Measurements from ENCODE around the gene PRSS12.
"Not testable (repeated sequence)": the region's sequence is repeated elsewhere in the genome, so short reads cannot be mapped to it uniquely, and the experiment has no call there.

PRSS12 gene

GRCh38 chr4:118352843-118353533 is at the start of gene PRSS12:
Gene PRSS12, minus strand, starts transcription at chr4:118353003. Its CDS starts 283 bp downstream, at chr4:118352720.
- no peak for DNase-seq

- no peak for DNase-seq
Measured at GRCh38 chr4:118400356-118400755, 47.6 kb upstream of the PRSS12 start.

- not testable (repeated sequence) for DNase-seq
Measured at GRCh38 chr4:118399883-118400282, 47.1 kb upstream of the PRSS12 start.

GRCh38 chr4:118398226-118399090 is 45.7 kb upstream of the PRSS12 start:
- no peak for DNase-seq

GRCh38 chr4:118397623-118397979 is 44.8 kb upstream of the PRSS12 start:
- no peak for DNase-seq

GRCh38 chr4:118396881-118397622 is 44.2 kb upstream of the PRSS12 start:
- DNase-seq, result no peak

GRCh38 chr4:118395057-118395644 is 42.3 kb upstream of the PRSS12 start:
- DNase-seq, result no peak

- not testable (repeated sequence) for DNase-seq
Measured at GRCh38 chr4:118392509-118392908, 39.7 kb upstream of the PRSS12 start.

- DNase-seq, result no peak
Measured at GRCh38 chr4:118390121-118390520, 37.3 kb upstream of the PRSS12 start.

- no peak for DNase-seq
Measured at GRCh38 chr4:118389721-118390120, 36.9 kb upstream of the PRSS12 start.

- no peak for DNase-seq
Measured at GRCh38 chr4:118388606-118389005, 35.8 kb upstream of the PRSS12 start.

- DNase-seq, result no peak
Measured at GRCh38 chr4:118381902-118382301, 29.1 kb upstream of the PRSS12 start.

- no peak for DNase-seq
Measured at GRCh38 chr4:118373614-118374255, 20.9 kb upstream of the PRSS12 start.

- DNase-seq, result no peak
Measured at GRCh38 chr4:118372251-118372650, 19.4 kb upstream of the PRSS12 start.

- DNase-seq, result no peak
Measured at GRCh38 chr4:118369231-118369630, 16.4 kb upstream of the PRSS12 start.

GRCh38 chr4:118367872-118368271 is 15.1 kb upstream of the PRSS12 start:
- no peak for DNase-seq

GRCh38 chr4:118367361-118367760 is 14.6 kb upstream of the PRSS12 start:
- DNase-seq, result no peak

GRCh38 chr4:118363166-118363565 is 10.4 kb upstream of the PRSS12 start:
- DNase-seq, result no peak

GRCh38 chr4:118361192-118361591 is 8.4 kb upstream of the PRSS12 start:
- DNase-seq, result no peak

- no peak for DNase-seq
Measured at GRCh38 chr4:118360106-118360505, 7.3 kb upstream of the PRSS12 start.

- DNase-seq, result no peak
Measured at GRCh38 chr4:118357601-118358000, 4.8 kb upstream of the PRSS12 start.

- DNase-seq, result no peak
Measured at GRCh38 chr4:118356731-118357130, 3.9 kb upstream of the PRSS12 start.

GRCh38 chr4:118356111-118356510 is 3.3 kb upstream of the PRSS12 start:
- DNase-seq, result no peak
